ENCODE measurements around the gene DNAI7.

The DNAI7 gene

DNA sequence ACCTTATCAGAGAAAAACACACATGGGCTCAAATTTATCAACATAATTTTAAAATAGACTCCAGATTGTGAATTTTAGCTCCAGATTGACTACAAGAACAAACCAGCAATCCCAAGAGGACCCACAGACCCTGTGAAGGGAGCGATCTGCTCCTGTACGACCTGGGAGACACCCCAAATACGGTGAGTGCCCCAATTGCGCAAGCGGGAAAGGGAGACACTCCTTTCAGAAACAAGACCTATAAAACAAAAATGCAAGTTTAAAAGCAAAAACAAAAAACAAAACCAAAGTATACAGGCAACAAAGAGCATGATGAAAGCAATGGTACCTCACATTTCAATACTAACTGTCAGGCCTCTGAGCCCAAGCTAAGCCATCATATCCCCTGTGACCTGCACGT lies 32.1 kb downstream of the DNAI7 start:
- DNase-seq, result no peak

DNA sequence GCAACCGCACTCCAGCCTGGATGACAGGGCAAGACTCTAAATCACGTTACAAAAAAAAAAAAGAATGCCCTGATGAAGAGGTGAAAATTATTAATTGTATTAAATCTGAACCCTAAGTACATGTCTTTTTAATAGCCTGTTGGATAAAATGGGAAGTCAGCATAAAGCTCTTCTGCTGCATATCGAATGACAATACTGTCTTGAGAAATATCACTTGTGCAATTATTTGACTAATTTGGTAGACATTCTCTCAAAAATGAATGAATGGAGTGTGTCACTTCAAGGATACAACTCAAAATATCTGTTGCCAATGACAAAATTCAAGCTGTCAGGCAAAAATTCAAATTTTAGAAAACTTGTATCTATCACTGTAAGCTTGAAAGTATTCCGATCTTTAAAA lies 38.9 kb downstream of the DNAI7 start:
- DNase-seq, result no peak

DNA sequence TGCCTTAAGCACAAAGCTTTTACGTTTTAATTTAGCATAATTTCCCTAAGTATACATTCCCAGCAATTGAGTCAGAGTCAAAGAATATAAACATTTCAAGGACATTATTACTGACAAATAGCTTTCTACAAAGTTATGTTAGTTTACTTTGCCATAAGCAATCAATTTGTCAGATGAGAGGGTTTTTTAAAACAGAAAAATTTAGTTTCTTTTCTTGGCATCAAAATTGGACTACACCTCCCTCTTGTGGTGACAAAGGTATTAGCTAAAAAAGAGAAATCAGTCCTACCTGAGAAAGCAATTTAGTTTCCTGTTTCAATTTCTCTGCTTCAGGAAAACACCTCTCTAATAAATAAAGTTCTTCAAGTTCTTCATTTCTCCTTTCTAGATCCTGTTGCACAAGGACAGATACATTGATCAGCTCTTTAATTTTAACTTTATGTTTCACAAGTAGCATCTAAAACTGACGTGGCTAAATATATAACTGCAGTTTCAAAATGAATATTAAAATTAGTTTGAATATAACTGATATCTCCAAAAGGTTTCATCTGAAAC lies 39.9 kb downstream of the DNAI7 start:
- no peak for DNase-seq

DNA sequence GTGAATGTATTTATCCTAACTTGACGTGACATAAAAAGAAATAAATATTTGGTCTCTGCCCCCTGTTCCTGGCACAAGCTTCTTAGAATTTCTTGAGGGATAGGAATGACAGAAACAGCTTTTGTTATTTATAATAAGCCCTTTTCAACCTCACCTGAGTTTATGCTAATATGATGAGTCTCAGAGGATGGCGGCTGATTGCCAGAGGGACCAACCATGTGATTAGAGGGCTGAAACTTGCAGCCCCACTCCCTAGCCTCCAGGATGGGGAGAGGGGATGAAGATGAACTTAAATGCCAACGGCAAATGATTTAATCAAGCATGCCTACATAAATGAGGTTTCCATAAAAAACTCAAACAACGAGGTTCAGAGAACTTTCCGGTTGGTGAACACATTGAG lies 42.9 kb downstream of the DNAI7 start:
- no peak for DNase-seq

DNA sequence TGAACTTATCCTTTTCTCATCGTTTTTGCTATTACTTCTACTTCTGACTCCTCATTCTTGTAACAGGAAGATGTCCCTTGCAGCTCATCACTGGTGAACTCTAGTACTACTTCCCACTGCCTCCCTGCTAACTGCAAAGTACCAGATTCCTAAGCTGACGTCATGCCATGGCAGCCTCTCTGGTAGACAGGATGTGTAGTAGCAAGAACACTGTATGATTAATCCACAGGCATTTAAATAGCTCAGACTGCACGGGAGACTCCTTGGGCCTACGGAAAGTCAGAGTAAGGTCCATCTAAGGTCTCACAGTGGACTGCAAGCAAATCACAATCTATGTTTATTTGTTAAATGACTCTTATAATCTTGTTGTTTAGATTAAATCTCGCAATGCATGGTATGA lies 43.5 kb downstream of the DNAI7 start:
- no peak for DNase-seq

DNA sequence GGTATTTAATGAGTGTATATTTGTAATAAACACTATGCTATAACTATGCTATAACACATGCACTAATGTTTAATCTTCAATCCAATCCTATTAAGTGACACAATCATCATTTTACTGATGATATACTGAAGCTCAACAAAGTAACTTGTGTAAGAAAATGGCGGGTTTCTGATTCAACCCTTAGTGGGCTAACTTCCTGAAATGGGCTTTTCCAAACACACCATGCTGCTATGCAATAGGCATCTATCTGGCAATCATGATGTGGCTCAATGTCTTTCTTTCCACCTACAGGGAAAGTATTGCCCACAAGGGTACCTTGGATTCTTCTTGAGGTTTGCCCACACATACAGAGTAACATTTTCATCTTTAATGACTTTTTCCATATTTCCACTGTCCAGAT lies 48.3 kb downstream of the DNAI7 start:
- no peak for DNase-seq

DNA sequence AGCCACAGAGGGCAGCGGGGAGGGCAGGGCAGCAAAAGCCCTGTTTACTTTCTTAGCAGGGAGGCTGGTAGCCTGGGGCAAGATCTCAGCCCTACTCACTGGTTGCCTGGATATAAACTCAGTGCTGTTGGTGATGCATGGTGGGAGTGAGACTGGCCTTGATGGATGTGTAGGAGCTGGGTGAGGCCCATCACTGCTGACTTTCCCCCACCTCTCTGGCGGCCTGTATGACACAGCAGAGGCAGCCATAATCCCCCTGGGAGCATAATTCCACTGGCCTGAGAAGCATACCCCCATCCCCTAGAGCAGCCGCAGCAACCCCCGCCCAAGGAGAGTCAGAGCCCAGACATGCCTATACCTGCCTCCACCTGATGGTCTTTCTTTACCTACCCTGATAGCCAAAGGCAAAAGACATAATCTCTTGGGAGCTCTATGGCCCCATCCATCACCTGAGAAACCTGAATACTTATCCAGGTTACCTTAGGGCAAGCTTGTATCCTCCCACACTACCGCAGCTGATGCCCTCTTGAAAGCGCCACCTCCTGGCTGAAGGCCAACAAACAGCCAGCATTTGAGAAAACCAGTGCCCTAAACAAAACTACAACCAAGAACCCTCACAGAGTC lies 59.3 kb downstream of the DNAI7 start:
- DNase-seq, result no peak

DNA sequence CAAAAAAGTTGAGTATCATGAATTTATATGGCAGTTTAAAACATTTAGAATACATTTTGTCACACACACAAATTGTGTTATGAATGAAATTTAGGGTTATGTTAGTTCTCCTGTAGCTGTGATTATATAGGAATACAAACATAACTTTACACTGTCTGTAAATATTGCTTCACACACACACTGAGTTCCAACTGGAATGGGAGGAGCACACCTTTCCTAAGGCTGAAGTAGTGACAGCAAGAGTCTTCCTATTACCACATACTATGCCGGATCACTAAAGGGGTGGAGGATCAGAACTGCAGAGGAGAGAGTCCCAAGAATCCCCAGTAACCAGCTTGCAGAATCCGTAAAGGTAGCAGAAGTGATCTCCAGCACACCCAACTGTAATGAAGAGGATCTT lies 63.7 kb downstream of the DNAI7 start:
- no peak for DNase-seq

DNA sequence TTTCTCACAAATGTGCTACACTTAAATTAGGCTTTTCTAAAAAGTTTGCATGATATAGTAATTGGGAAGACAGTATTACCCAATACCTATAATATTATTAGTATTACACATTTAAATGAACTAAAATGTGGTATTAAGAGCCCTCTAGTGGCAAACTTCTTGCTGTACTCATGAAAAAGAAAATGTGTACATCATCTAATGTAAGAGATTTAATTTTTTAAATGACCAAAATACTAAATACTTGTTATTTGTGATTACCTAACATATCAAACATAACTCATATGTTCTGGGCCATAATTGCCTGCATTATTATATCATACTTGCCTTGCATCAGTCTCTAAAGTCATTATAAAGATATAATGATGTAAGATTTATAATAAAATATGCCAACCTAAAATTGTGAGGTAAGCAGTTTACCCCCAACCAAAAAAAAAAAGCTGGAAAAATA lies 64.2 kb downstream of the DNAI7 start:
- peak; percentile 7 for DNase-seq

DNA sequence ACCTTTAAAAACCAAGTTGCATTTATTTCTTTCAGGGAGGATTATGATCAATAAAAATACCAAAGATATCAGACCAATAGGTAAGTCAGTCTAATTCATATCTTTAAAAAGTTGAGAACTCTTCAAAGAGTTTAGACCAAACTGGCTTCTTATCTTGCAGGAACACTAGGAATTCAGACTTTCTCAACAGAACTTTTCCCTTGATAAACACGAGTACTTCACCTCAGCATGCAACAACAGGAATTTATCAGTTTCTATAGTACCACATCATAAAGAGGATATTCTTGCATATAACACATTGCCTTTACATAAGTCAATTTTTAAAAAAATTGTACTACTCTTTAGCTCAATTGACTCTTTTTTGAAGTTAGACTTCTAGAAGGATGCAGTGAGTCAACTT lies 68.2 kb downstream of the DNAI7 start:
- no peak for DNase-seq

DNA sequence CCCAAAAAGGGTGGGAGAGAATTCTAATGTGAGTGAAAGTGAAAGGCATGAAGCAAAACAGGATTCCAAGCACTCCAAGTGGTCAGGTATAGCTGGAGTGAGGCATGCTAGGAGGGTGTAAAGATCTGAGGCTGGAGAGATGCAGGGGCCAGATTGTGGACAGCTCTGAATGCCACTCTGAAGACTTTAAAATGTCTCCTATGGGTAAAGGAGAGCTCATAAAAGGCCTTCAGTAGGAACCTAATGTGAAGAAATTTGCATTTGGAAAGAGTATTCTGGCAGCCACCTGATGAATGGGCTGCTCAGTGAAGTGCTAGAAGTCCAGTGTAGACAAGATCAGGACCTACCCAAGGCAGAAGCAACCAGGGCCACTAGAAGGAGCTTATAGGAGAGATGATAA lies 68.9 kb downstream of the DNAI7 start:
- DNase-seq, result no peak

DNA sequence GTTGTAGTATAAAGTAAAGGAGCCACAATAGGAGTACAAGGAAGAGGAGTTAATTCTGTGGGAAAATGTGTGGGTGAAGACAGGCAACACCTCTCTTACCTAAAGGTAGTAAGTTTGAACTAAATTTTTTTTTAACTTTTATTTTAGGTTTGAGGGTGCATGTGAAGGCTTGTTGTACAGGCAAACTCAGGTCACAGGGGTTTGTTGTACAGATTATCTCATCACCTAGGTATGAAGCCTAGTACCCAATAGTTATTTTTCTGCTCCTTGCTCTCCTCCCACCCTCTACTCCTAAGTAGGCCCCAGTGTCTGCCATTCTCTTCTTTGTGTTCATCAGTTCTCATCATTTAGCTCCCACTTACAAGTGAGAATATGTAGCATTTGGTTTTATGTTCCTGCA lies 70.5 kb downstream of the DNAI7 start:
- DNase-seq, result no peak

DNA sequence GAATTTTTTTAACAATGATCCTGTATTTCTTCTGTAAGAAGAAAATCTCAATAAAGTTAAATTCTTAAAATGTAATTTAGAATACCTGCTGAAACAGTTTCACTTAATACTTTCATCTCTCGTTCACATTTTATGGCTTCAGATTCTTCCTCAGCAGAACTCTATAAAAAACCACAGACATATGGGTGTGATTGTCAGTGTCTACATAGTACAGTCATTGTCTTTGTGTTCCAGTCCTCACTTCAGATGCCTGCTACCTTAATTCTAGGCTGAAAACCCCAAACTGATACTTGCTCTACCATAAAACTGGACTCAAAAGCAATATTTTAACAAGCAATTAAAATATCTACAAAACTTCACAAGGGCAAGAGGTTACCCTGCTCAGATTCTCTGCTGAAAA lies 71.8 kb downstream of the DNAI7 start:
- no peak for DNase-seq

DNA sequence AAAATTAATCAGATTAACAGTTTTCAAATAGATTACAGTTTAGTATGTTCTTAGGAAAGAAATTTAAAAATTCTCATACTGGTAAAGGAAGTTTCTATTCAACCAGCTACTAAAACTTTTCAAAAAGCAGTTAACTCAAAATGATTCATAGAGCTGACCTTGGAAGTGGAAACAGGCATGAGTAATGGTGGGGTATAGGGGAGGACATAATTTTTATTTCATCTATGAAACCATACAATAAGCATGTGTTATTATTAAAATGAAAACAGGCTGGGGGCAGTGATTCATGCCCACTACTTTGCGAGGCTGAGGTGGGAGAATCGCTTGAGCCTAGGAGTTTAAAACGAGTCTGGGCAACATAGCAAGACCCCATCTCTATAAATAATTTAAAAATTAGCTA lies 73.0 kb downstream of the DNAI7 start:
- no peak for DNase-seq

DNA sequence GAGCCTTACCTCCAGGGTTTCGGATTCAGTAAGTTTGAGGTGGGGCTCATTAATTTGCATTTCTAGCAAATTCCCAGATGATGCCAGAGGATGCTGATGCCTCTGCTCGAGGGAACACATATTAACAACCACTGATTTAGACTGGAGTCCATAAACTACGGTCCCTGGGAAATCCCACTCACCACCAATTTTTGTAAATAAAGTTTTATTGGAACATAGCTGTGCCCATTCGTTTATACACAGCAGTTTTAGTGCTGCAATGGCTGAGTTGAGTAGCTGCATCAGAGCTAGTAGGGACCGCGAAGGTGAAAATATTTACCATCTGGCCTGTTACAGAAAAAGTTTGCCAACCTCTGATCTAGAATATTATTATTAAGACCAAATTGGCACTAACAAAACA lies 73.8 kb downstream of the DNAI7 start:
- no peak for DNase-seq

DNA sequence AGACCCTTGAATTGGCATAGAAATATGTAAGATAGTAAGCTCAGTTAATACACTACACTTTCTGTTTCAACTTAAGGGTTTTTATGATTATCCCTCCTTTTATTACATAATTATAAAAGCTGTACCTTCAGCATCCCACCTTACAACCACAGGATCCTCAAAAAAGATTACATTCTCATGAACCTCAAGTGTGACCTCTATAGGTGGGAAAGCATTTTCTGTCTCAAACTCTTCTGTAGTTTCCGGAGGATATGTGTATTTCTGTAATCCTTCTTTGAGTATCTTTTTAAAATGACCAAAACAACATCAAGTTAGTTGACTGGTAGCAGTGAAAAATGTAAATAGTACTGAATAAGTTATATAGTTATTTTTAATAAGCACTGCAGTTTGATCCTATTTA lies 75.9 kb downstream of the DNAI7 start:
- no peak for DNase-seq

DNA sequence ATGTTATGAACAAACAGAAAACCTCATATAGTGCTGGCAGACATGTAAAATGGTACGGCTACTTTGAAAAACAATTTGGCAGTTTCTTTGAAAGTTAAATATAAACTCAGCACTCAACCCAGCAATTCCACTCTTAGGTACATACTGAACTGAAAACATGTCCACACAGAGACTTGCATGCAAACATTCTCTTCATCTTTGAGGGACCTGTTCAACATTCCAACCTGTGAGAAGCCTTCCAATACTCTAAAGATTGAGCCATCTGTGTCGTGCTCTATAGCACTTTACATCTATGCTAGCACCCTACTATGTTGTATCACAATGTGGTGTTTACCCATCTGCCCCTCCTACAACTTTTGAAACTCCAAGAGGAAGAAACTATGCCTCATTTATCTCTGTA lies 79.3 kb downstream of the DNAI7 start:
- no peak for DNase-seq

DNA sequence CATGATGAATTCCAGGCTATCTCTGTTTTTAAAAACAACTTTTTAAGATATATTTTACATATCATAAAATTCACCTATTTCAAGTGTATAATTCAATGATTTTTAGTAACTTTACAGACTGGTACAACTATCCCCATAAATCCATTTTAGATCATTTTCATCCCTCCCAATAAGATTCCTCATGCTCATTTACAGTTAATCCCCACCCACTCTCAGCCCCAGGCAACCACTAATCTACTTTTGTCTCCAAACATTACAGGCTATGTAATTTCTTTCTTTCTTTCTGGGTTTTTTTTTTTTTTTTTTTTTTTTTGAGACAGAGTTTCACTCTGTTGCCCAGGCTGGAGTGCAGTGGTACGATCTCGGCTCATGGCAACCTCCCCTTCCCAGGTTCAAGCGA lies 81.3 kb downstream of the DNAI7 start:
- no peak for DNase-seq

DNA sequence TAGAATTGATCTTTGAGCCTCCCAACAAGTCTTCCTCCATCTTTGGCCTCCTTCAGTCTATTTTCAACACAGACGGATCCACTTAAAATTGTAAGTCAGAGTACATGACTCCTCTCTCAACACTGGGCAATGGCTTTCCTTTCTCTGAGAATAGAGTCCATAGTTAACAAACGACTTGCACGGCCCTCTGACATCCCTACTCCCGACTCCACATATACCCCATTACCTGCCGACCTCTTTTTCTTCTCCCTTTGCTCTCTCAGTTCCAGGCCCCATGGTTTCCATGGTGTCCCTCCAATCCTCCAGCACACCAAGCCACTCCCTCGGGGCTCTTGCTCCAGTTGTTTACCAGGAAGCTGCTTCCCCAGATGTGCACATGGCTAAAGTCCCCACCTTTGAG lies 84.7 kb downstream of the DNAI7 start:
- no peak for DNase-seq

DNA sequence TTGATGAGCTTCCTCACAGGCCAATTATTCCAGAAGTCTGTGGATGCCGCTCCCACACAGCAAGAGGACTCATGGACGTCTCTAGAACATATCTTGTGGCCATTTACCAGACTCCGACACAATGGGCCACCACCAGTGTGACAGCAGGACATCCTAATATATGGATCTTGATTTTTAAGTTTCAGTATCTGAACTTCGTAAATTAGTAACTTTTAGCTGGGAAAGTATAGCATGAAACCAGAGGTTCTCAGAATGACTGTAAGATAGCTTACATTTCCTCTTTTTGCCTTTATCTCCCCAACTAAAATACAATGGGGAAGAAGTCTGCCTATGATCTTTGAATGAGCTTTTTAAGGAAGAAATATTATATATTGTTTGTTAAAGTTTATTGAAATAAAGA lies 87.0 kb downstream of the DNAI7 start:
- DNase-seq, result no peak

DNA sequence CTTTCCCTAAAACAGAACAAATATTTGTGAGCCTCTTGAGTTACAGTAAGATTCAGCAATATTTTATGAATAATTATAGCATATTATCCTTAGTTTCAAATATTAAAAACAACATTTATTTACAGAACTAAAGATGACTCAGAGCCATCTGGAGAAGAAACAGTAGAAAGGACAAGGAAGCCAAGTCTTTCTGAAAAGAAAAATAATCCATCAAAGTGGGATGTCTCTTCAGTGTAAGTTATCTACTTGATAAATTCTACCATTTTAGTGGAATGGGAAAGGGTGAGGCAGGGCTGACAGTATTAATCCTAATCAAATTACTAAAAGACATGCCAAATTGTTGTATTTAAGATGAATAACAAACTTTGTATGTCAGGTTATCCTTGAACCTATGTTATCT lies 88.1 kb downstream of the DNAI7 start:
- DNase-seq, result no peak

DNA sequence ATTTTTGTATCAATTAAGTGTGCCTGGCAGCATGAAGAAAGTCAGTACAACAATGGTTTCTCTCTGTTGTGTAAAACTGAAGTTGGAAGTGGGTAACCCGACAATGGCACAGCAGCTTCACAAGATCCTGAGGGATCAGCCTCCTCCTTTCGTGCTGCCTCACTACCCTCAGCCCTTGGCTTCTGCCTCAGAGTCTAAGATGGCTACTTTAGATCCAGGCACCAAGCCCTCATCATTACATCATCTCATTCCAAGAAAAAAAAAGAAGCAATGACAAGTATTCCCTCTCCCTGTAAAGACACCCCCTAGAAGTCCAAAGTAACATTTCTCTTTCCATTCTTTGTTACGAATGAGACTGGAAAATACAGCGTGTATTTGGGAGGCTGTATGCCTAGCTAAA lies 92.6 kb downstream of the DNAI7 start:
- DNase-seq, result no peak

DNA sequence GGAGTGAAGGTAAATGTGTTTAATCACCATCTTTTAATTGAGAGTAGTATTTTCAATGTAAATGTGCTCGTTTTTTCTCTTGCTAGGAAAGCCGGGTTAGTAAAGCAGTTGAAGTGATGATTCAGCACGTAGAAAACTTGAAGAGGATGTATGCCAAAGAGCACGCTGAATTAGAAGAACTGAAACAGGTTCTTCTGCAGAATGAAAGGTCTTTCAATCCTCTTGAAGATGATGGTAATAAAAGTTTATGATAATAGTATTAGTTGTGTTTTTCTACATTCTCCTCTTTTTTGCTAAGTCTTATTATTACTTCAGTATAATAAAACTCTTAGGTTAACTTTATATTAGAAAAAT lies 93.9 kb downstream of the DNAI7 start:
- no peak for DNase-seq

DNA sequence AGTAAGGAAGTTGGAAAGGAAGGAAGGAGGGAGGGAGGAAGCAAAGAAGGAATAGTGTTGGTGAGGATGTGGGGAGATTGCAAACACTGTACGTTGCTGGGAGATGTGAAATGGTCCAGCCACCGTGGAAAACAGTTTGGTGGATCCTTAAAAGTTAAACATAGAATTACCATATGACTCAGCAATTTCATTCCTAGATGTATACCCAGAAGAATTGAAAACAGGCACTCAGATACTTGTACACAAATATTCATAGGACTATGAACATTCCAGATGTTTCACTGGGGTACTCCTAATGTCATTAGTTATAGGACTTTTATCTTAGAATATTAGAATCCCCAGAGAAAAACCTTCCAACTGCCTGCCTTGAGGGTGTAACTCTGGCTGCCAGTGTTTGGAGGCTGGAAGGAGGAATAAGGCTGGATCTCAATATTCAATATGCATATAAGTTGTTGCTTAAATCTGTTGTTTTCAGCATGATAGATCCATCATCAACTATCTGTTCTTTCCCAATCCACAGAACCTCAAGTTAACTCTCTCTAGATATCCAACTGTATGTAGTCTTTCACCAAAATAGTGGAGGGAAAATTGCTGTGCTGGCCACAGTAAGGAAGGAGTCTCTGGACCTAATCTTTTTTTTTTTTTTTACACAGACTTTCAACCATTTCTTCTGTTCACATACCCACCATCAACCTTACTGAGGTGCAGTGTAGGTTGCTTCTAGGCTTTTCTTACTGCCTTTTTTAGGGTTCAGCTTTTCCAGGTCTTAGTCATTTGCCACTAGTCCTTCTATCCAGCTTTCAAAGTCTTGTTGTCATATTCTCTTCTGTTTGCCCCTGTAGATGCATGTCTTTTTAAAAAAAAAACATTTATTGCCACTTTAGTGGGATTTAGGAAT lies 94.5 kb downstream of the DNAI7 start:
- no peak for DNase-seq

DNA sequence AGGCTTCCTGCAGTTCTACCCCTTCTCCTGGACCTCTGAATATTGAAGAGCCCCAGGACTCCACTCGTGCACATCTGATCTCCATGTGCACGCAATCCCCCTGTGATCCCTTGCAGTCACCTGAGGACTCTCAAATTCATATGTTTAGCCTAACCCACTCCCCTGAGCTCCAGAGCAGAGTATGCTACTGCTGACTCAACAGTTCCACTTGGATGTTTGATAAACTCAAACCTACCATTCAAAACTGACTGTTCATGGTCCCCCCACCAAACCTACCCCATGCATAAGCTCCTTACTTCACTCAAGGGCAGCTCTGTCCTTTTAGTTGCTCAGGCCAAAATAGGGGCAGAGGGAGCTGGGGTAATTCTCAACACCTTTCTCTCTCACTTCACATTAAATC lies 96.0 kb downstream of the DNAI7 start:
- no peak for DNase-seq

All from COR-L47 (cell line).